ENCODE data around the gene HCAR3.

The HCAR3 gene

DNA sequence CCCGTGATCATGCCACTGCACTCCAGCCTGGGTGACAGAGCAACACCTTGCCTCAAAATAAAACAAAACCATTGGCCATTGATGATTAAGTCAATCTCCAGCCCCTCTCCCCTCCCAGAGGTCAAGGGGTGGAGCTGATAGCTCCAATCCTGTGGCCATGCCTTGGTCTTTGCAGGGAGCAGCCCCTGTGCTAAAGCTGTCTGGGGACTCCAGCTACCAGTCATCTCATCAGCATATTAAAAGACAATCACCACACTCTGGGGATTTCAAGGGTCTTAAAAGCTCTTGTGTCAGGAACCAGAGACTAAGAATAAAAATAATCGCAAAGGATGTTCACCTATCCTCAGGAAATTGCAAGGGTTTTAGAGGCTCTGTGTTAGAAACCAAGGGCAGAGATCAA is 44.1 kb downstream of the HCAR3 start:
- H3K9me3 ChIP-seq (ENCODE audit: insufficient read depth, low read length), result peaks cover 7% of the 10 kb centered on the region; the same call in 1 of the 2 replicates
- H3K4me3 ChIP-seq (ENCODE audit: insufficient read length, low read depth), result no peak overlapping the region
- no peaks in the 10 kb centered on the region for H3K27me3 ChIP-seq (ENCODE audit: insufficient read depth, insufficient read length)
- no peaks in the 10 kb centered on the region for H3K36me3 ChIP-seq (ENCODE audit: insufficient read depth, insufficient read length, low read length)
- no peak for DNase-seq (ENCODE audit: low read depth, low spot score)
- TF ChIP-seq YY1 (IDR thresholded peaks at IDR 0.05; ENCODE audit: insufficient read depth, insufficient read length) (no peak), SUZ12 (IDR thresholded peaks at IDR 0.05; ENCODE audit: extremely low read depth, insufficient read depth, insufficient read length) (no peak), ZNF274 (IDR thresholded peaks at IDR 0.05; ENCODE audit: low read depth, low read length) (no peak)
- H3K9ac ChIP-seq (ENCODE audit: insufficient read length, low read depth), result no peak overlapping the region
- H3K4me1 ChIP-seq (ENCODE audit: insufficient read depth, insufficient read length), result no peaks in the 10 kb centered on the region

DNA sequence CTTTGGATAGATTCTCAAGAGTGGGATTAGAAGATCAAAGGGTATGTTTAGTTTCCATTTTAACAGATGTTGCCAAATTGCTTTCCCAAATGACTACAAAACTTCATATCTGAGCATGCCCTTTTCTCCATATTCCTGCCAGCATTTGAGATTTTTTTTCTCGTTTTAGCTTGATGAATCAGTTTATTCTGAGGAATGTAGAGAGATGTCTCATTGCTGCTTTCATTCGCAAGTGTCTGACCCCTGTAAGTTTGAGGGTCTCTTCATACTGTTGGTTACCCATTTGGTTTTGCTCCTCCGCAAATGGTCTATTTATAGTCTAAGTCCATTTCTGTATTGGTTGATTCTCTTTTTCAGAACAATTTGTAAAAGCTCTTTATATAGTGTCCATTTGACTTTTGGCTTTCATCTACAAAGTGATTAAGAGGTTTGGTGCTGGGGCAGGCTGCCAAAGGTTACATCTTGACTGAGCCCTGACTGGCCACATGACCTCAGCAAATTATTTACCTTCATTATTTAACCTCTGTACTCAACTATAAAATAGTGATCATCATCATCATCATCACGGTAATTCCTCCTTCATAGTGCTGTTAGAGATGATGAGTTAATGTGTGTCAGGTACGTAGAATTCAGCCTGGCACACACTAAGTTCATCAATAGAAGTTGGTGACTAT is 47.1 kb downstream of the HCAR3 start:
- H3K9ac ChIP-seq (ENCODE audit: insufficient read length, low read depth), result no peak overlapping the region
- H3K36me3 ChIP-seq (ENCODE audit: insufficient read depth, insufficient read length, low read length), result no peaks in the 10 kb centered on the region
- DNase-seq (ENCODE audit: low read depth, low spot score), result no peak
- no peaks in the 10 kb centered on the region for H3K9me3 ChIP-seq (ENCODE audit: insufficient read depth, low read length)
- H3K4me1 ChIP-seq (ENCODE audit: insufficient read depth, insufficient read length), result no peaks in the 10 kb centered on the region
- no peak overlapping the region for H3K4me3 ChIP-seq (ENCODE audit: insufficient read length, low read depth)
- H3K27me3 ChIP-seq (ENCODE audit: insufficient read depth, insufficient read length), result no peaks in the 10 kb centered on the region
- TF ChIP-seq SUZ12 (IDR thresholded peaks at IDR 0.05; ENCODE audit: extremely low read depth, insufficient read depth, insufficient read length) (no peak), YY1 (IDR thresholded peaks at IDR 0.05; ENCODE audit: insufficient read depth, insufficient read length) (no peak), ZNF274 (IDR thresholded peaks at IDR 0.05; ENCODE audit: low read depth, low read length) (no peak)

GRCh38 chr12:122668268-122668667 is 48.3 kb downstream of the HCAR3 start:
- Histone ChIP-seq H3K9ac (ENCODE audit: insufficient read length, low read depth) (no peak overlapping the region), H3K27me3 (ENCODE audit: insufficient read depth, insufficient read length) (no peaks in the 10 kb centered on the region), H3K36me3 (ENCODE audit: insufficient read depth, insufficient read length, low read length) (no peaks in the 10 kb centered on the region), H3K4me1 (ENCODE audit: insufficient read depth, insufficient read length) (no peaks in the 10 kb centered on the region), H3K9me3 (ENCODE audit: insufficient read depth, low read length) (no peaks in the 10 kb centered on the region), H3K4me3 (ENCODE audit: insufficient read length, low read depth) (no peak overlapping the region)
- no peak for DNase-seq (ENCODE audit: low read depth, low spot score)
- no peak for TF ChIP-seq ZNF274 (IDR thresholded peaks at IDR 0.05; ENCODE audit: low read depth, low read length)

DNA sequence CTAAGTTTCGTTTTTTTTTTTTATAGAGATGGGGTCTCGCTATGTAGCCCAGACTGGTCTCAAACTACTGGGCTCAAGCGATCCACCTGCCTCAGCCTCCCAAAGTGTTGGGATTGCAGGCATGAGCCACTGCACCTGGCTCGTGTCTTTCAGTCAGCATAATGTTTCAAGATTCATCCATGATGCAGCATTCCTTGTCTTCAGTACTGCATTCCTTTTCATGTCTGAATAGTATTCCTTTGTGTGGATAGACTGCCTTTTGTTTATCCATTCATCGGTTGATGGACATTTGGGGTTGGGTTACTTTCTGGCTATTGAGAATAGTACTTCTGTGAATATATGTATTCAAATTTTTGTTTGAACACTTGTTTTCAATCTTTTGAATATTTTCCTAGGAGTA is 50.9 kb downstream of the HCAR3 start:
- Histone ChIP-seq H3K9ac (ENCODE audit: insufficient read length, low read depth) (no peak overlapping the region), H3K36me3 (ENCODE audit: insufficient read depth, insufficient read length, low read length) (no peaks in the 10 kb centered on the region), H3K4me3 (ENCODE audit: insufficient read length, low read depth) (no peak overlapping the region), H3K4me1 (ENCODE audit: insufficient read depth, insufficient read length) (no peaks in the 10 kb centered on the region), H3K27me3 (ENCODE audit: insufficient read depth, insufficient read length) (no peaks in the 10 kb centered on the region), H3K9me3 (ENCODE audit: insufficient read depth, low read length) (no peaks in the 10 kb centered on the region)
- no peak for DNase-seq (ENCODE audit: low read depth, low spot score)
- no peak for TF ChIP-seq YY1 (IDR thresholded peaks at IDR 0.05; ENCODE audit: insufficient read depth, insufficient read length)
- no peak for TF ChIP-seq ZNF274 (IDR thresholded peaks at IDR 0.05; ENCODE audit: low read depth, low read length)
- no peak for TF ChIP-seq SUZ12 (IDR thresholded peaks at IDR 0.05; ENCODE audit: extremely low read depth, insufficient read depth, insufficient read length)

DNA sequence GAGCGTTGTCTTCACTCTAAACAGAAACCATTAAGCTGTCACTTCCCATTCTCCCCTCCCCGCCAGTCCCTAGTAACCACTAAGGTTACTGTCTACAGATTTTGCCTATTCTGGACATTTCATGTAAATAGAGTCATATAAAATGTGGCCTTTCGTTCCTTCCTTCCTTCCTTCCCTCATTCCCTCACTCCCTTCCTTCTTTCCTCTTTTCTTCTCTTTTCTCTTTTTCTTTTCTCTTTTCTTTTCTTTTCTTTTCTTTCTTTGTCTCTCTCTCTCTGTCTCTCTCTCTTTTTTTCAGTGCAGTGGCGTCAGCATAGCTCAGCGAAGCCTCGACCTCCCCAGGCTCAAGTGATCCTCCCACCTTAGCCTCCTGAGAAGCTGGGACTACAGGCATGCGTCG is 51.3 kb downstream of the HCAR3 start:
- DNase-seq (ENCODE audit: low read depth, low spot score), result no peak

More for the DNA sequence above, 51.3 kb downstream of the HCAR3 start:
- H3K4me3 ChIP-seq (ENCODE audit: insufficient read length, low read depth), result no peak overlapping the region
- H3K27me3 ChIP-seq (ENCODE audit: insufficient read depth, insufficient read length), result no peaks in the 10 kb centered on the region
- no peaks in the 10 kb centered on the region for H3K9me3 ChIP-seq (ENCODE audit: insufficient read depth, low read length)
- TF ChIP-seq SUZ12 (IDR thresholded peaks at IDR 0.05; ENCODE audit: extremely low read depth, insufficient read depth, insufficient read length) (no peak), YY1 (IDR thresholded peaks at IDR 0.05; ENCODE audit: insufficient read depth, insufficient read length) (no peak), ZNF274 (IDR thresholded peaks at IDR 0.05; ENCODE audit: low read depth, low read length) (no peak)
- H3K9ac ChIP-seq (ENCODE audit: insufficient read length, low read depth), result no peak overlapping the region
- H3K4me1 ChIP-seq (ENCODE audit: insufficient read depth, insufficient read length), result no peaks in the 10 kb centered on the region
- H3K36me3 ChIP-seq (ENCODE audit: insufficient read depth, insufficient read length, low read length), result no peaks in the 10 kb centered on the region
